Bronchial epithelial cell (primary cell): ENCODE measurements around the gene RFX4. TPM values are rescaled to one million over a fixed set of nuclear protein-coding genes. Genes with fewer than 3 reads are reported as not detected.

Experiments used
- DNase-seq: peaks from one replicate; pipeline ENCODE4 v3.0.0-alpha.2; 2010; ENCODE audit warnings: low read depth
- FAIRE-seq: peaks from 2 replicates; lab custom pipeline; 2011; peaks lifted over from hg19 to GRCh38; lab: Jason Lieb, UNC
- H3K27me3 ChIP-seq: 2 replicates; pipeline ENCODE4 v1.5.1; 2011; ENCODE audit warnings: low read length; ENCODE audit not compliant: control insufficient read depth, insufficient read depth
- H3K36me3 ChIP-seq: 2 replicates; pipeline ENCODE4 v1.5.1; 2011; ENCODE audit warnings: low read length; ENCODE audit not compliant: control insufficient read depth, insufficient read depth
- H3K4me3 ChIP-seq: 2 replicates; pipeline ENCODE4 v1.5.1; 2011; ENCODE audit warnings: mild to moderate bottlenecking, low read depth, low read length, control low read depth
- CTCF ChIP-seq: IDR thresholded peaks from 2 replicates; pipeline ENCODE4 v1.5.1; 2011; ENCODE audit warnings: mild to moderate bottlenecking, moderate library complexity, low read length, control low read depth, inconsistent platforms; ENCODE audit not compliant: insufficient read depth, severe bottlenecking
- total RNA-seq: library from RNA; depleted of rRNA; stranded (reverse); fragments of >200 nt; gene quantifications from 2 replicates; pipeline ENCODE4 v1.2.1, GENCODE V29; 2014

The RFX4 gene
- total RNA-seq, 1 donor from 2014 or later, result not detected

- FAIRE-seq (no peak), DNase-seq (no peak)
- TF ChIP-seq CTCF, result no peak
- Histone ChIP-seq H3K27me3 (no peaks in the 10 kb centered on the region), H3K36me3 (no peaks in the 10 kb centered on the region), H3K4me3 (no peak overlapping the region)
These were observed 162.5 kb downstream of the RFX4 start for GRCh38 chr12:106745181-106745745.

DNA sequence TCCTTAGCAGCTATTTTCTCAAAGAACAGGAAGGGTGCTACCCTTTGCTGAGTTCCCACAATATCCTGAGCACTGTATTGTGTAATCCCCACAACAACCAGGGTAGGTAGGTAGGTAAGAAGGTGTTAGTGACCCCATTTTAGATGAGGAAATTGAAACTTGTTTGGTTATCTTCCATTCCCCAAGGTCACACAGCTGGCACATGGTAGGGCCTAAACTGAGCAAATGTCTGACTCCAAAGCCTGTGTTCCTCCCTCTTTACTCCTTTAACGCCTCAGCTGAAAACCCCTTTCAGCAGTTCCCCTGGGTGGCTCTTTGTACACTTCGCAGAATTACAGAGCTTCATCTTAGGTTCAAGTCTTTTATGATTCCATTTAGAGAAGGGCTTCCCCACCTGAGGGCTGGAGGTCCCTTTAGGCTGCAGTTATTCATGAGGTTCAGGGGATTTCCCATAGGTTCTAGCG is 165.2 kb downstream of the RFX4 start:
- Histone ChIP-seq H3K4me3 (no peak overlapping the region), H3K27me3 (no peaks in the 10 kb centered on the region), H3K36me3 (no peaks in the 10 kb centered on the region)
- FAIRE-seq (no peak), DNase-seq (no peak)
- TF ChIP-seq CTCF, result no peak

GRCh38 chr12:106750524-106750923 is 167.7 kb downstream of the RFX4 start:
- DNase-seq (no peak), FAIRE-seq (no peak)
- TF ChIP-seq CTCF, result no peak
- Histone ChIP-seq H3K4me3 (no peak overlapping the region), H3K36me3 (no peaks in the 10 kb centered on the region), H3K27me3 (no peaks in the 10 kb centered on the region)

- peak; percentile 22 for DNase-seq
- Histone ChIP-seq H3K36me3 (no peaks in the 10 kb centered on the region), H3K4me3 (no peak overlapping the region), H3K27me3 (no peaks in the 10 kb centered on the region)
- FAIRE-seq, result no peak
- TF ChIP-seq CTCF, result no peak
These were observed 170.7 kb downstream of the RFX4 start for GRCh38 chr12:106753526-106753925.

DNA sequence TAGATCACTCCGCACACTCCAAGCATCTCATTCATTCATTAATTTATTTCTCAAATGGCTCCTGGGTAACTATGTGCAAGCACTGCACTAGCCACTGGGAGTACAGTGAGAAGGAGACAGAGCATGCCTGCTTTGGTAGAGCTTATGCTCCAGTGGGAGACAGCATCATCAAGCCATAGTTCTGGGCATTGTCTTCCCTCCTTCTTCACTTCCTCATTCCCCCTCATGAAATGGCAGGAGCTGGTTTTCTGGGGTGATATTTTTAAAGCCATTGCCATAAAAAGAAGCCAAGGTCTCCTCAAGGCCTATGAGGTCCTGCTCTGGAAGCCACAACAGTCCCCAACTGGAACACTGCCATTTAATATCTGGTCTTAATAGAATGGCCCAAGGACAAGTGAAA is 171.5 kb downstream of the RFX4 start:
- FAIRE-seq, result no peak

More for the DNA sequence above, 171.5 kb downstream of the RFX4 start:
- Histone ChIP-seq H3K36me3 (no peaks in the 10 kb centered on the region), H3K27me3 (no peaks in the 10 kb centered on the region), H3K4me3 (no peak overlapping the region)
- TF ChIP-seq CTCF, result no peak
- no peak for DNase-seq
